ENCODE data around the gene LGALS3BP.
"Not testable (repeated sequence)": the region's sequence is repeated elsewhere in the genome, so short reads cannot be mapped to it uniquely, and the experiment has no call there.

Gene LGALS3BP

GRCh38 chr17:78951967-78952551 lies 27.7 kb downstream of the LGALS3BP start:
- TF ChIP-seq CTCF (IDR thresholded peaks at IDR 0.05; ENCODE audit: low read depth, low read length, missing control alignments) = no peak
- no peak overlapping the region for H3K4me3 ChIP-seq (replicated peaks; ENCODE audit: low read depth, low read length)
- DNase-seq (ENCODE audit: extremely low read depth, low read depth) = no peak

GRCh38 chr17:78950870-78951269 lies 28.9 kb downstream of the LGALS3BP start:
- no peak for DNase-seq (ENCODE audit: extremely low read depth, low read depth)
- no peak for TF ChIP-seq CTCF (IDR thresholded peaks at IDR 0.05; ENCODE audit: low read depth, low read length, missing control alignments)
- H3K4me3 ChIP-seq (replicated peaks; ENCODE audit: low read depth, low read length) = no peak overlapping the region

GRCh38 chr17:78947235-78948149 lies 32.2 kb downstream of the LGALS3BP start:
- no peak overlapping the region for H3K4me3 ChIP-seq (replicated peaks; ENCODE audit: low read depth, low read length)
- TF ChIP-seq CTCF (IDR thresholded peaks at IDR 0.05; ENCODE audit: low read depth, low read length, missing control alignments) = no peak

GRCh38 chr17:78946631-78947030 lies 33.1 kb downstream of the LGALS3BP start:
- no peak overlapping the region for H3K4me3 ChIP-seq (replicated peaks; ENCODE audit: low read depth, low read length)
- TF ChIP-seq CTCF (IDR thresholded peaks at IDR 0.05; ENCODE audit: low read depth, low read length, missing control alignments) = no peak
- no peak for DNase-seq (ENCODE audit: extremely low read depth, low read depth)

More at GRCh38 chr17:78947235-78948149, 32.2 kb downstream of the LGALS3BP start:
- no peak for DNase-seq (ENCODE audit: extremely low read depth, low read depth)

- TF ChIP-seq CTCF (IDR thresholded peaks at IDR 0.05; ENCODE audit: low read depth, low read length, missing control alignments) = no peak
- DNase-seq (ENCODE audit: extremely low read depth, low read depth) = no peak
Measured at GRCh38 chr17:78946131-78946530, 33.6 kb downstream of the LGALS3BP start.

GRCh38 chr17:78945455-78945854 lies 34.3 kb downstream of the LGALS3BP start:
- H3K4me3 ChIP-seq (replicated peaks; ENCODE audit: low read depth, low read length); DNase-seq (ENCODE audit: extremely low read depth, low read depth): not testable (repeated sequence)

More at GRCh38 chr17:78946131-78946530, 33.6 kb downstream of the LGALS3BP start:
- H3K4me3 ChIP-seq (replicated peaks; ENCODE audit: low read depth, low read length) = no peak overlapping the region

- H3K4me3 ChIP-seq (replicated peaks; ENCODE audit: low read depth, low read length) = no peak overlapping the region
- TF ChIP-seq CTCF (IDR thresholded peaks at IDR 0.05; ENCODE audit: low read depth, low read length, missing control alignments) = no peak
- DNase-seq (ENCODE audit: extremely low read depth, low read depth) = no peak
Measured at GRCh38 chr17:78944956-78945355, 34.8 kb downstream of the LGALS3BP start.
